ENCODE data around the gene SGMS2.

SGMS2 gene

GRCh38 chr4:107843391-107843790, 18.7 kb downstream of the SGMS2 start:
- Mint-ChIP-seq H3K27me3 (peaks cover 7% of the 10 kb centered on the region), H3K27ac (no peak overlapping the region), H3K9me3 (ENCODE audit: low read depth) (peaks cover 6% of the 10 kb centered on the region), H3K36me3 (no peaks in the 10 kb centered on the region), H3K4me1 (ENCODE audit: low read depth) (no peaks in the 10 kb centered on the region), H3K4me3 (no peak overlapping the region)

- Mint-ChIP-seq H3K9me3 (ENCODE audit: low read depth) (peaks cover 10% of the 10 kb centered on the region), H3K27me3 (peaks cover 9% of the 10 kb centered on the region), H3K4me1 (ENCODE audit: low read depth) (no peaks in the 10 kb centered on the region), H3K36me3 (no peaks in the 10 kb centered on the region), H3K27ac (no peak overlapping the region), H3K4me3 (no peak overlapping the region)
Observed at GRCh38 chr4:107845681-107846080, 20.9 kb downstream of the SGMS2 start.

DNA sequence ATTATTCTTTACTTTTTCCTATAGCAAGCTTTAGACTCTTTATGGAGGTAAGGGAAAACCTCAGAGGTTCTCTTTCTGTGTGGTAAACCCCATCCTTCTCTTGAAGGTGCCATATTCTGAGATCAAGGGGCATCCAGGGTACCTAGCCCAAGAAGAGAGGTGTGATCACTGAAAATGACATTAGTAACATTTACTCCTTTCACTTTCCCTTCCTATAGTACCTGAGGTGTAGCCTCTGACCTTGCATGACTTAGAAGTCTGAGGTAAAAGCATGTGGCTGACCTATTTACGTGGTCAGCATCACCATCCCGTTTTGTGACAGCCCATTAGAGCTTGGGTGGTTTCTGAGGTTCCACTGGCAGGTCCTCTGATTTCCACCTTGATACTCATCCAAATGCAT, 25.7 kb downstream of the SGMS2 start:
- Mint-ChIP-seq H3K9me3 (ENCODE audit: low read depth) (peaks cover 10% of the 10 kb centered on the region), H3K4me3 (no peak overlapping the region), H3K27ac (no peak overlapping the region), H3K27me3 (peaks cover 14% of the 10 kb centered on the region), H3K36me3 (no peaks in the 10 kb centered on the region), H3K4me1 (ENCODE audit: low read depth) (no peaks in the 10 kb centered on the region)

- Mint-ChIP-seq H3K4me3 (no peak overlapping the region), H3K27ac (no peak overlapping the region)
Observed at GRCh38 chr4:107853444-107854355, 29.0 kb downstream of the SGMS2 start.

GRCh38 chr4:107854356-107855022, 29.8 kb downstream of the SGMS2 start:
- H3K4me1 Mint-ChIP-seq (ENCODE audit: low read depth) = no peaks in the 10 kb centered on the region
- no peaks in the 10 kb centered on the region for H3K36me3 Mint-ChIP-seq
- no peak overlapping the region for H3K4me3 Mint-ChIP-seq
- peaks cover 25% of the 10 kb centered on the region for H3K27me3 Mint-ChIP-seq
- H3K9me3 Mint-ChIP-seq (ENCODE audit: low read depth) = peaks cover 4% of the 10 kb centered on the region
- no peak overlapping the region for H3K27ac Mint-ChIP-seq

More at GRCh38 chr4:107853444-107854355, 29.0 kb downstream of the SGMS2 start:
- peaks cover 24% of the 10 kb centered on the region for H3K27me3 Mint-ChIP-seq
- no peaks in the 10 kb centered on the region for H3K4me1 Mint-ChIP-seq (ENCODE audit: low read depth)
- H3K36me3 Mint-ChIP-seq = no peaks in the 10 kb centered on the region
- H3K9me3 Mint-ChIP-seq (ENCODE audit: low read depth) = peaks cover 4% of the 10 kb centered on the region

GRCh38 chr4:107855723-107856122, 31.0 kb downstream of the SGMS2 start:
- no peak overlapping the region for H3K4me3 Mint-ChIP-seq
- no peak overlapping the region for H3K27ac Mint-ChIP-seq
- no peaks in the 10 kb centered on the region for H3K9me3 Mint-ChIP-seq (ENCODE audit: low read depth)
- H3K36me3 Mint-ChIP-seq = no peaks in the 10 kb centered on the region
- no peaks in the 10 kb centered on the region for H3K4me1 Mint-ChIP-seq (ENCODE audit: low read depth)
- peaks cover 27% of the 10 kb centered on the region for H3K27me3 Mint-ChIP-seq

DNA sequence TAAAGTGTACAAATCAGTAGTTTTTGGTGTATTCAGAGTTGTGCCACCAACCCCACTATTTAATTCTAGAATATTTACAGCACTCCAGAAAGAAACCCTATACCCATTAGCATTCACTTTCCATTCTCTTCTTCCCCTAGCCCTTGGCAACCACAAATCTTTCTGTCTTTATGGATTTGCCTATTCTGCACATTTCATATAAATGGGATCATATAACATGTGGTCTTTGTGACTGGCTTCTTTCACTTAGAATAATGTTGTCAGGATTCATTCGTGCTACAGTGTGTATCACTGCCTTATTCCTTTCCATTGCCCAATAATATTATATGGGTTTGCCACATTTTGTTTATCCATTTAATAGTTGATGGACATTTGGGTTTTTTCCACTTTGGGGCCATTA, 32.2 kb downstream of the SGMS2 start:
- Mint-ChIP-seq H3K36me3 (no peaks in the 10 kb centered on the region), H3K9me3 (ENCODE audit: low read depth) (no peaks in the 10 kb centered on the region), H3K27ac (no peak overlapping the region), H3K27me3 (peaks cover 27% of the 10 kb centered on the region), H3K4me3 (no peak overlapping the region), H3K4me1 (ENCODE audit: low read depth) (no peaks in the 10 kb centered on the region)

GRCh38 chr4:107857741-107858140, 33.0 kb downstream of the SGMS2 start:
- Mint-ChIP-seq H3K9me3 (ENCODE audit: low read depth) (no peaks in the 10 kb centered on the region), H3K4me3 (no peak overlapping the region), H3K4me1 (ENCODE audit: low read depth) (no peaks in the 10 kb centered on the region), H3K27ac (no peak overlapping the region), H3K36me3 (no peaks in the 10 kb centered on the region), H3K27me3 (peaks cover 27% of the 10 kb centered on the region)

DNA sequence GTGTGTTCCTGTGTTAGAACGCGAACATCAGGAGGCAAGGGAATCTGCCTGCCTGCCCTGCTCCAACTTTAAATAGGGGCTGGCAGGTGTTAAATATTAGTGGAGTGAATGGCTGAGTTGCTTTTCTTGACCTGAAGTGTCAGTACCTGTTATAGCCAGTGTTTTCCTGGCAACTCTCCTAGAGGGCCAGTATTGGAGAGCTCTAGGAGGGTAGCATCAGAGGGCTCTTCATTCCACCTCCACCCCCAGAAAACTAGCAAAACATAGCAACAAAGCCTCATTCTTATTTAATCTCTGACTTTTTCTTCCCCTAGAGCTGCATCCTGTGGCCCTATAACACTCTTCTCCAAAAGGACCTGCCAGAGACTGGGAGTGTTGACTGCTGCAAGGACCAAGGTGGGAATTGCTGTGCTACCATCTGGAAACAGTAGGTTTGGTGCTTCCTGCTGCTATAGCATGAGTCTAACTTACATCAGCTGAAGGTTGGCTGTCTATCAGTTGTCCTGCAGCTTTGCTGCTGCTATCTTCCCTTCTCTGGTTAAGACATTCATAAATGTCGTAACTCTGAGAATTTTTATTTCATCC, 33.5 kb downstream of the SGMS2 start:
- H3K36me3 Mint-ChIP-seq = no peaks in the 10 kb centered on the region

DNA sequence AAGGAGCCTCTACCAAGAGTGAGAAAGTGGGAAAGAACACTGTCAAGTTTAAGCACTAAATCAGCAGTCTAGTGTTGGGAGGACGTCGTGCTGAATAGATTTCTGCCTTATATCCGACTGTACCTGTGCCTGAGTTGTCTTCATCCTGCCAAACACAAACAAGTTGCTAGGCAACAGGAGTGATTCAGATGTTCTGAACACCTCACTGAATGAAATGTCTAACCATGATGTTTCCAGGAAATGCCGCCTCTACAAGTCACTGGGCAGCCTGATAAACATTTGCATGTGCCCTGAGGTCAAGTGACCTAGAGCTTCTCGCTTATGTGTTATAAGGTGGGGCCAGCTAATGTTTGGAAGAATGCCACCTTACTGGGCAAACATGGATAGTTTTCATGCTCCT, 37.9 kb downstream of the SGMS2 start:
- peak overlapping the region; percentile 6 for H3K27ac Mint-ChIP-seq
- no peak overlapping the region for H3K4me3 Mint-ChIP-seq
- no peaks in the 10 kb centered on the region for H3K4me1 Mint-ChIP-seq (ENCODE audit: low read depth)
- H3K27me3 Mint-ChIP-seq = peaks cover 14% of the 10 kb centered on the region
- H3K36me3 Mint-ChIP-seq = no peaks in the 10 kb centered on the region
- no peaks in the 10 kb centered on the region for H3K9me3 Mint-ChIP-seq (ENCODE audit: low read depth)

More for the DNA sequence above, 33.5 kb downstream of the SGMS2 start:
- Mint-ChIP-seq H3K9me3 (ENCODE audit: low read depth) (no peaks in the 10 kb centered on the region), H3K4me1 (ENCODE audit: low read depth) (no peaks in the 10 kb centered on the region), H3K4me3 (no peak overlapping the region), H3K27me3 (peaks cover 27% of the 10 kb centered on the region), H3K27ac (no peak overlapping the region)

DNA sequence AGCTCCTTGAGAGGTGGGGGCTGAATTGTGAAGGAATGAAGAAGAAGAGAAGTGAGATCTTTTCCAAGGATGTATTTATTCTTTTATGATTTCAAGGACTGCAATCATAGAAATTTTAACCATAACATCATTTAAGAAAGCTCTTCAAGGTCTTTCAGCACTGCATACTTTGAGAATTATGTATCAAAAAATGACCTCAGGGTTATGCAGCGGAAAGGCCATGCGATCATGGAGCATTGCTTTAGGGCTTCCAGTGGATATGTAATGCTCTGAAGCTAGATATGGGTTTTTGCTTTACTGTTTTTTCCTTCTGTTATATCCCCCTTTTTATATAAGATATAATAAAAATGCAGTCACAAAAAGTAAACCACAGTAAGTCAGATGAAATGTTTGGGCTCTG, 38.7 kb downstream of the SGMS2 start:
- no peak overlapping the region for H3K4me3 Mint-ChIP-seq
- peaks cover 10% of the 10 kb centered on the region for H3K27me3 Mint-ChIP-seq
- no peaks in the 10 kb centered on the region for H3K4me1 Mint-ChIP-seq (ENCODE audit: low read depth)
- no peaks in the 10 kb centered on the region for H3K36me3 Mint-ChIP-seq
- H3K27ac Mint-ChIP-seq = no peak overlapping the region
- no peaks in the 10 kb centered on the region for H3K9me3 Mint-ChIP-seq (ENCODE audit: low read depth)

GRCh38 chr4:107863850-107864371, 39.2 kb downstream of the SGMS2 start:
- Mint-ChIP-seq H3K4me1 (ENCODE audit: low read depth) (no peaks in the 10 kb centered on the region), H3K9me3 (ENCODE audit: low read depth) (no peaks in the 10 kb centered on the region), H3K36me3 (no peaks in the 10 kb centered on the region), H3K27ac (no peak overlapping the region), H3K27me3 (peaks cover 6% of the 10 kb centered on the region), H3K4me3 (no peak overlapping the region)

GRCh38 chr4:107866726-107867125, 42.0 kb downstream of the SGMS2 start:
- Mint-ChIP-seq H3K36me3 (no peaks in the 10 kb centered on the region), H3K9me3 (ENCODE audit: low read depth) (no peaks in the 10 kb centered on the region), H3K27ac (no peak overlapping the region), H3K4me3 (no peak overlapping the region), H3K27me3 (no peaks in the 10 kb centered on the region), H3K4me1 (ENCODE audit: low read depth) (no peaks in the 10 kb centered on the region)

GRCh38 chr4:107870236-107870635, 45.5 kb downstream of the SGMS2 start:
- Mint-ChIP-seq H3K27ac (no peak overlapping the region), H3K4me1 (ENCODE audit: low read depth) (no peaks in the 10 kb centered on the region), H3K9me3 (ENCODE audit: low read depth) (no peaks in the 10 kb centered on the region), H3K27me3 (no peaks in the 10 kb centered on the region), H3K36me3 (no peaks in the 10 kb centered on the region), H3K4me3 (no peak overlapping the region)

Measured in activated naive CD8-positive, alpha-beta T cell (primary cell).